Gastroesophageal sphincter (tissue), 3 donors: Measurements from ENCODE around the gene DDX31.

Experiments used
- CTCF ChIP-seq, 4 experiments: fragments of 200-600 bp in 2 of 4; fragments of 450-650 bp in 2 of 4; sonication (generic) in 1 of 4; IDR thresholded peaks; one replicate each; pipeline ENCODE4 v1.5.1; 2017 to 2019; ENCODE audit warnings: antibody characterized with exemption in 4 of 4, mild to moderate bottlenecking in 2 of 4, moderate library complexity in 2 of 4
- POLR2A ChIP-seq, 2 donors: fragments of 450-650 bp; IDR thresholded peaks; one replicate each; pipeline ENCODE4 v1.6.1; 2017; ENCODE audit warnings: antibody characterized with exemption in 2 of 2, mild to moderate bottlenecking in 2 of 2, moderate library complexity in 1 of 2

DNA sequence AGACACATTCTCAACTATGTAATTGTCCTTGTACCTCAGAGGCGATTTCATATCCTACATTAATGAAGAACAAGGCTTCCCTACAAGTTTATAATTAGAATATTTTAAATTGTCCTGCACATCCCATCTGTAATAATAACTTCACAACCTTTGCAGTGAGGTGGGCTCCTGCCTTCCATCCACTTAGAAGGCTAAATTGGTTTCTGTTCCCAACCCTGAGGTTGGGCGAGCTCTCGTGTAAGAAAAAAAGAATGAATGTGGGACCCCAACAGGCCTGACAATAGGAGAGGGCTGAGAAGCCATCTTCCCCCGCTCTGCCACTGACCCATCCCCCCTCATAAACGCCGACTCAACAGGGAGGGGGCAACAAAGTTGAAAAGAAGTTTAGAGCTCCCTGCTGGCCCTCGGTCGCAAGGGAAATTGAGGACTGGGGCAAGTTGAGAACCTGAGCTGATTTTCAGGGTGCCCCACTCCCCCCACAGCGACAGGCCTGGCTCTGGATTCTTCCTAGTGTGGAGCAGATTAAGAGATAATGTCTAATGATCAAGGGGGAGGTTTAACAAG, 78.0 kb downstream of the DDX31 start:
- TF ChIP-seq POLR2A (IDR thresholded peaks at IDR 0.05) (no peak), CTCF (IDR thresholded peaks at IDR 0.05) (no peak)
